Adipocyte (in vitro differentiated cells): ENCODE data around the gene CBX2.

Experiments
- DNase-seq: peaks from one replicate; pipeline ENCODE4 v3.0.0-alpha.2; 2015; ENCODE audit warnings: low read depth
- H3K27me3 ChIP-seq: replicated peaks from 2 replicates; pipeline ENCODE4 v1.7.0; 2013; ENCODE audit warnings: mild to moderate bottlenecking, low read length, moderate library complexity; ENCODE audit not compliant: control insufficient read depth, insufficient read depth
- H3K36me3 ChIP-seq: 2 replicates; pipeline ENCODE4 v1.7.0; 2013; ENCODE audit warnings: low read length, mild to moderate bottlenecking, moderate library complexity; ENCODE audit not compliant: control insufficient read depth, insufficient read depth, severe bottlenecking
- H3K4me1 ChIP-seq: 2 replicates; pipeline ENCODE4 v1.7.0; 2013; ENCODE audit warnings: mild to moderate bottlenecking, low read length, moderate library complexity; ENCODE audit not compliant: control insufficient read depth, insufficient read depth
- H3K4me3 ChIP-seq: 2 replicates; pipeline ENCODE4 v1.7.0; 2013; ENCODE audit warnings: mild to moderate bottlenecking, low read length, moderate library complexity
- H3K9ac ChIP-seq: 2 replicates; pipeline ENCODE4 v1.7.0; 2013; ENCODE audit warnings: mild to moderate bottlenecking, low read length, moderate library complexity
- H3K9me3 ChIP-seq: 2 replicates; pipeline ENCODE4 v1.7.0; 2013; ENCODE audit warnings: mild to moderate bottlenecking, low read length, moderate library complexity; ENCODE audit not compliant: control insufficient read depth

CBX2 gene

GRCh38 chr17:79785017-79785899, 7.3 kb downstream of the CBX2 start:
- Histone ChIP-seq H3K27me3 (peaks cover 69% of the 10 kb centered on the region), H3K4me1 (peaks cover 3% of the 10 kb centered on the region), H3K9me3 (no peaks in the 10 kb centered on the region), H3K9ac (no peak overlapping the region), H3K4me3 (no peak overlapping the region), H3K36me3 (no peaks in the 10 kb centered on the region)
- DNase-seq, result no peak

- DNase-seq, result no peak
- H3K27me3 ChIP-seq, result peaks cover 73% of the 10 kb centered on the region
- H3K9ac ChIP-seq, result no peak overlapping the region
- no peaks in the 10 kb centered on the region for H3K36me3 ChIP-seq
- no peak overlapping the region for H3K4me3 ChIP-seq
- no peaks in the 10 kb centered on the region for H3K9me3 ChIP-seq
- peaks cover 4% of the 10 kb centered on the region for H3K4me1 ChIP-seq
Measured at GRCh38 chr17:79785900-79786810, 8.2 kb downstream of the CBX2 start.

DNA sequence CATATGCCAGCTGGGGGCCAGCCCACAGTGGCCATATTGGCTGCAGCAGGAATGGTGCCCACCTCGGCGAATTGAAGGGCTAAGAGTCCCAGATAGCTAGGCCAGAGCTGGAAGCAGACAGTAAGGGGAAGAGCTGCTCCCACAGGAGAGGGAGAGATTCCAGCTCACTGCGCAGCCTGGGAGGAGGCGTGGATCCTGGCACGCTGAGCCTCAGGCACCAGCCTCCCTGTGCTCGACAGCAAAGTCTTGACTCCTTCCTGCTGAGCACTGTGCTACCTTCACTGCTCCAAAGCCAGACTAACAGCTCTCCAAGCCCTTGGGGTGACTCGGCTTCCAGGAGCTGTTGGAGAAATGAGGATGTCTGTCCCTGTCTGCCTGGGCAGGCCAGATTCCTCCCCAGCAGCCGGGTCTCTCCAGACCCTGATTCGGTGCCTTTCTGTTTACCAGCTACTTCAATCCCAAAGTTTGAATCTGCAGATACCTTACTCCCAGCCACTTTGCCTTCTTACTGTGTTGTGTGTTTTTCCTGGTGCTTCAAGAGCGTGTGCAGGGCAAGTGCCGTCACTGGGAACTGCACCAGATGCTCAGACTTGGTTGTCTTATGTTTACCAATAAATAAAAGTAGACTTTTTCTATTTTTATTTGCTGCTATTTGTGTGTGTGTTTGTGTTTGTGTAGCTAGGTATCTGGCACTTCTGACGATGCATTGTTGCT, 9.1 kb downstream of the CBX2 start:
- Histone ChIP-seq H3K4me3 (no peak overlapping the region), H3K27me3 (peaks cover 75% of the 10 kb centered on the region), H3K9ac (no peak overlapping the region), H3K9me3 (no peaks in the 10 kb centered on the region), H3K4me1 (peaks cover 4% of the 10 kb centered on the region), H3K36me3 (no peaks in the 10 kb centered on the region)
- DNase-seq, result no peak

DNA sequence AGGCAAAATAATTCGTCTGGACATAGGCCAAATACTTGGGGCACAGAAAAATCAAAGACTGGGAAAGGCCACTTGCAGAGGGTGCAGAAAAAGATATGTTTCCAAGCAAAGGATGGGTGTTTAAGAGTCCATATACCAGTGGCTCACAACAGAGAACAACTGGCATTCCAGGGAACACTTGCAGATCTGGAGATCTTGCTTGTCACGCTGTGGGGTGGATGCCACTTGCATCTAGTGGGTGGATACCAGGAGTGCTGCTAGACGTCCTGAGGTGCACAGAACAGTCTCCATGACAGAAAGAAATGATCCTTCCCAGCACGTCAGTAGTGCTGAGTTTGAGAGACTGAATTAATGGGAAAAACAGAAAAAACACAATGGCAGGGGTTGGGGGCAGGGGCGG, 10.5 kb downstream of the CBX2 start:
- Histone ChIP-seq H3K36me3 (no peaks in the 10 kb centered on the region), H3K27me3 (peaks cover 73% of the 10 kb centered on the region), H3K9me3 (no peaks in the 10 kb centered on the region), H3K4me1 (peaks cover 11% of the 10 kb centered on the region), H3K4me3 (no peak overlapping the region), H3K9ac (no peak overlapping the region)
- DNase-seq, result no peak

GRCh38 chr17:79788989-79789942, 11.3 kb downstream of the CBX2 start:
- no peak for DNase-seq
- H3K4me1 ChIP-seq, result peaks cover 17% of the 10 kb centered on the region
- H3K4me3 ChIP-seq, result no peak overlapping the region
- no peak overlapping the region for H3K9ac ChIP-seq
- H3K9me3 ChIP-seq, result no peaks in the 10 kb centered on the region
- no peaks in the 10 kb centered on the region for H3K36me3 ChIP-seq
- H3K27me3 ChIP-seq, result peaks cover 73% of the 10 kb centered on the region

DNA sequence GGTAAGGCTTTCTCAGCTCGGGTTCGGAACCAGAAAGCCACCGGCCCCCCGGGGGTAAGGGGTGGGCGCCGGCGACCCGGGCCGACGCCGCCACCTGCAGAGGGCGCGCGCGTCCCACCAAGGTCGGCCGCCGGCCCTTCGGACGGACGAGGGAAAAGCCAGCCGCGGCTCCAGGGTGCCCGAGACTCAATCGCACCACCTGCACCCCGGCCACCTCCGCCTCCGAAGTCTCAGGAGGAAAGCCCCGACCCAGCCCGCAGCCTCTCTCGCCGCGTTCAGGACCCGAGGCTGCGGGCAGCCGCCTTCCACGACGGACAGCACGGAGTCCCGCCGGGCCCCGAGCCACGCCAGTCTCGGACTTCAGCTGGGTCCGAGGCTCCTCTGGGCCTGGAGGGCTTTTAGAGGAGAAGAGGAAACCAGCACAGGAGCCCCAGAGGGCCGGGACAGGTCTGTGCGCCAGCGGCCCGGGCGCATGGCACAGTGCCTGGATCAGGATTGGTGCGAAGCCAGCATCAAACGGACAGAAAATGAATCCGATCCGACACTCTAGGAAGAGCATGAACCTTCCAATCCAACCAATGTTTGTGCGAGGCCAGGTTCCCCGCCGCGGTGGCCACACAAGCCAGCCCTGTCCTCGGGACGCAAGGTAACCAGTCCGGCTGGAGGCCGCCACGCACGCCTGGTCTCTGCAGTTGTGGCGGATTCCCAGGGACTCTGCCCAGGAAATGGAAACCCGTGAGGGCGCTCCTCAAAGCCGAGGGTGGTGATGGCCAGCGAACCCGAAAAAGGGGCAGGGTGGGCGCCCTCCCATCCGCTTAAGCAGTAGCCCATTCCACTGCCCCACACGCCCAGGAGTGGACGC, 12.2 kb downstream of the CBX2 start:
- Histone ChIP-seq H3K4me3 (no peak overlapping the region), H3K4me1 (peaks cover 17% of the 10 kb centered on the region), H3K36me3 (no peaks in the 10 kb centered on the region), H3K27me3 (peaks cover 69% of the 10 kb centered on the region), H3K9me3 (no peaks in the 10 kb centered on the region), H3K9ac (no peak overlapping the region)
- peak; percentile 80 for DNase-seq

GRCh38 chr17:79790805-79791734, 13.1 kb downstream of the CBX2 start:
- Histone ChIP-seq H3K27me3 (peaks cover 61% of the 10 kb centered on the region), H3K4me1 (peaks cover 22% of the 10 kb centered on the region), H3K9me3 (no peaks in the 10 kb centered on the region), H3K36me3 (no peaks in the 10 kb centered on the region), H3K4me3 (no peak overlapping the region), H3K9ac (no peak overlapping the region)
- DNase-seq, result no peak

DNA sequence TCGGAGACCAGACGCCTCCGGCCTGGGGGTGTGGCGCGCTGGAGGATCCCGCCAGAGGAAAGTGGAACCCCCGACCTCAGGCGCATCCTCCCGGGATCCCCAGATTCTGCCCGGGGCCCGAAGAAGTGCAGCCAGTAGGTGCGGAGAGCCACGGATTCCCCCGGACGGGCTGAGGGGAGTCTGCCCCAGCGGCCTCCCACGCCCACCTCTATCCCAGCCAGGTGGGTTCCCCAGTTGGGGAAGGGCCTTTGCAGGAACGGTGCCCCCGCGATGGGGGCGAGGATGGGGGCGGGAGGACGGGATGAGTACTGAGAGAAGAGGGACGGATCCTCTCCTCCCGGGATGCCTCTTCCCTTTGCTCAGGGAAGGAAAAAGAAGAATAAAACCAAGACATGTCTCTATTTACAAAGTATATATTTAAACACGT, 13.8 kb downstream of the CBX2 start:
- H3K9me3 ChIP-seq, result no peaks in the 10 kb centered on the region
- DNase-seq, result no peak
- no peak overlapping the region for H3K9ac ChIP-seq
- no peaks in the 10 kb centered on the region for H3K36me3 ChIP-seq
- H3K4me1 ChIP-seq, result peaks cover 26% of the 10 kb centered on the region
- peaks cover 57% of the 10 kb centered on the region for H3K27me3 ChIP-seq
- H3K4me3 ChIP-seq, result no peak overlapping the region

GRCh38 chr17:79792341-79792871, 14.5 kb downstream of the CBX2 start:
- Histone ChIP-seq H3K9me3 (no peaks in the 10 kb centered on the region), H3K36me3 (no peaks in the 10 kb centered on the region), H3K9ac (no peak overlapping the region), H3K27me3 (peaks cover 50% of the 10 kb centered on the region), H3K4me1 (peaks cover 26% of the 10 kb centered on the region), H3K4me3 (no peak overlapping the region)
- no peak for DNase-seq
